ENCODE measurements around the gene SDHAF2.
"Not testable (repeated sequence)": the region's sequence is repeated elsewhere in the genome, so short reads cannot be mapped to it uniquely, and the experiment has no call there.

Gene SDHAF2

DNA sequence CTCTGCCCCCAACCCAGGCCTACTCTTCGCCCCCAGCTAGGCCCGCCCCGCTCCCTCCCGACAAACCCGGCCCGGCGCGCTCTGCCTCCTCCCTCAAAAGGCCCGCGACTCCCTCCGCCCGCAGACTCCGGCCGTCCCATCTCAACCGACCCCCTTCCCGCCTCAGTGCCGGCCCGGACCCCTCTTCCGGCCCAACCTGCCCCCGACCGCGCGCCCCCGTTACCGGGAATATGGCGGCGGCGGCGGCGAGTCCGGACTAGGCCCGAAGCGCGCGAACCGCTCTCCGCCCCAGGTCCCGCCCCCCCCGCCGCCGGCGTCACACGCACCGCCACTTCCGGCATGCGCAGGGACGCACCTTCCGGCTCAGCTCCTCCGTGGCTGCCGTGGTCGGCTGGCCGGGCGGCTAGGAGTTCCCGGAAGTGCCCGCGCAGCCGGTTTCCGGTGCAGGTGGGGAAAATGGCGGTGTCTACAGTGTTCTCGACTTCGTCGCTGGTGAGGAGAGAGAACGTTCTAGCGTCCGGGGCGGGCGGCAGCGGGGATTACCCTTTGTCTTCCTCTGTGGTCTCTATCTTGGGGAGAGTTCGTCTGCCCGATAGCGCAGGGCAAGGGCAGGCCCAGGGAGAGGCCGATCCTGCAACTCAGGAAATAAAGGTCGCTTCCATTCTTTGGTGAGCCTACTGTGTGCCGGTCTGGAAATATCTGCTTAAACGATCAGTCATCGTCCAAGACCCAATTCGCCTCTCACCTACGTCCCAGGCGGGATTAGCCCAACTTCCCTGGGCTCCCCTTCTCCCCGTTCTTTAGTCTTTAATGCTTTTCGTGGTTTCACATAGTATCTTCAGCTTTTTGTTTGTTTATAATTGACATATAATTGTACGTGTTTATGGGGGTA, at the start of gene SDHAF2, which contains the start of gene CPSF7:
TSS of gene SDHAF2 (plus strand) at position 434 of the 892 bp plus-strand sequence. CDS start at position 457, 23 bp downstream.
TSS of gene CPSF7 (minus strand) at position 285 of the 892 bp plus-strand sequence. CDS start 740 bp downstream, outside the sequence.
- peak; percentile 97 for DNase-seq

- no peak for DNase-seq
Measured at GRCh38 chr11:61380884-61381283, 49.0 kb upstream of the SDHAF2 start.

- DNase-seq, result not testable (repeated sequence)
Measured at GRCh38 chr11:61383859-61384258, 46.1 kb upstream of the SDHAF2 start.

DNA sequence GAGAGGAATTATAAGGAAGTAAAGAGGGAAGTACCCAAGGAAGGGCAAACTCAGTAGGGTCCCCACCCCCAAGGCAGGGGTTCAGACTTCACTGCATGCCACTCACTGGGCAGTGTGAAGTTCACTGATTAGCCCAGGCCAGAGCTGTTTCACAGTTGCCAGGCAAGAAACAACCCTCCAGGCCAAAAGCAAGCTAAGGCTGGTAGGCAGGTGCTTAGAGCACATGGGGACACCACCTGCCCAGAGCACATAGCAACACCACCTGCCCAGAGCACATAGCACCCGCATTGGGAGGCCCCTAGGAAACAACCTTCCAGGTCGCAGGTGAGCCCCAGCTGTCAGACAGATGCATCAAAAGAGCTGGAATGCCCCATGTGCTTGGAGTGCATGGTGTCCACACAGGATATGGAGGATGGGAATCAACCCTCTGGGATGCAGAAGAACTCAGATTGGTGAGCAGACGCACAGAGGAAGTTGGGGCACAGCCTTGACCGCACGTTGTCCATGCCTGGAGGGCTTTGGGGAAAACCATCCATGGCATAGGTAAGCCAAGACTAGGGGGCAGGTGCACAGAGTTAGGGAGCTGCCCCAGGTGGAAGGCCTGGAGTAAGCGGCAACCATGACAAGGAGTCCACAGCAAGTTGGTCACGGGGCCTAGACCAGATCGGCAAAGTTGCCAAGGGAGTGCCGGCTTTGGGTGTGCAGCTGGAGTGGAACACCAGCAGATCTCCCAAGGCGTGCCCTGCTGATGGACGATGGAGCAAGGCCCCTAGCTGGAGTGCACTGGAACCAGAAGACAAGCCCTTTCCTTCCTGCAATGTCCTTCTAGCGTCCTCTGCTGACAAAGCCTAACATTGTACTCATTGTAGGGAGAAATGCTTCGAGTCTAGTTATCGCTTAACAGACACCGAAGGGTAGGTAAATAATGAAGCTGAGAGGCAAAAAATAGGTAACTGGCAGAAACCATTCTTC, 45.4 kb upstream of the SDHAF2 start:
- DNase-seq, result no peak

DNA sequence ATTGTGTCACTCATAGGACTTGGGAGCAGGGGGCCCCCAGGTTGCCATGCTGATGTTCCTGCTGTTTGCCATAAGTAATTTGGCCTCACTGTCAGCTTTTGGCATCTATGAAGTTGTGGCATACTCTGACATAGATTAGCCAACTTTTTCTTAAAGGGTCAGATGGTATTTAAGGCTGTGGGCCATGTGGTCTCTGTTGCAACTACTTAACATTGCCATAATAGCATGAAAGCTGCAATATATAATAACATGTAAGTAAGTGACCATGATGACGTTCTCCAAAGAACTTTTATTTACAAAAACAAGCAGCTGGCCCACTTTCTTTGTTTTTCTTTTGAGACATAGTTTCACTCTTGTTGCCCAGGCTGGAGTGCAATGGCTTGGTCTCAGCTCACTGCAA, 39.8 kb upstream of the SDHAF2 start:
- no peak for DNase-seq

- DNase-seq, result no peak
Measured at GRCh38 chr11:61392981-61393595, 36.8 kb upstream of the SDHAF2 start.

DNA sequence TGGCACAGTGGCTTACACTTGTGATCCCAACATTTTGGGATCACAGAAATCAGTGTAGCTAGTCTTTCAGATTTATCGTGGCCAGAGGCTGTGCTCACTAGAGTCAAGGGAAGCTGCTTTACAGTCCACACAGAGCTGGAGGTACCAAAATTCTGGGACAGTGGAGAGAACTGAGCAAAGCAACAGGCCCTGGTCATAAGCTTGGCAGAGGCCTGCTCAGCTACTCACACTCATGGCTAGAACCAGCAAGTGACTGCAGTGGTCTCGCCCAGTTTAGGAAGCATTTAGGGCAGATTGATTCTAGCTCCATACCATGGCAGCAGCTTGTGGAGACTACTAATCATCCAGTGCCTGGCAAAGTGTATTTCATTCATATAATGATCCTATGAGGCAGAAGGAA, 28.8 kb upstream of the SDHAF2 start:
- DNase-seq, result no peak

GRCh38 chr11:61401573-61401972, 28.4 kb upstream of the SDHAF2 start:
- no peak for DNase-seq

DNA sequence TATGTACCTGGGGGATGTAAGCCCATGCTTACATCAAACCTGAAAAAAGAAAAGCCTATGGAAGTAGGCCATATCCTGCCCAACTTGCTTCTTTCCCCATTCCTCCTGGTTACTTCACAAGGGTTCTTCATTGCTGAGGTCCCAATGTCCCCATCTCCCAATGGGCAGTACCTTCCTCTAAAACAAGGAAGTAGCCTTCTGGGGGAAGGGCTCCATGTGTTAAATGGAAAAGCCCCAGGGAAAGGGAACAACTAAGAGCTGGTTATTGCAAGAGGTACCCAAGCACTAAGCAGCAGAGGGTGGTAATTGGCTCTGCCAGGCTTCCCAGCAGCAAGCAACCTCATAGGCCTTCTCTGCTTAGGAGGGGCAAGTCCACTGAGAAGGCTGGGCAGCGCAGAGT, 26.3 kb upstream of the SDHAF2 start:
- DNase-seq, result no peak

GRCh38 chr11:61404103-61404502, 25.8 kb upstream of the SDHAF2 start:
- DNase-seq, result no peak

DNA sequence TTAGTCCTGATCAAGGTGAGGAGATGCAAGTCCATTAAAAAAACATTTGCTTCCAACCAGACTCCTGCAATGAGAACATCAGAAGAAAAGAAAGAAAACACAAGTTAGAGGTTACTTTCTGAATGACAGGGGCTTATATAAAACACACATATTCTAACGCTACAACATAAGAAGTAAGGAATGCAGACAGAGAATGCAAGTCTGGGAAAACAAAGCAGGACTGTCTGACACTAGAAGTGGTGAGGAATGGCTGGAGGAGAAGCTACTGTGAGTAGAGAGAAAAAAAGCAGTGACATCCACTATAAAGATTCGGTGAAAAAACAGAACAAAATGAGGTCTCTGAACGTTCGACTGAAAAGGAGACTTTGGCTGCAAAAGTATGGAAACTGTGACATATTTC, 25.3 kb upstream of the SDHAF2 start:
- DNase-seq, result no peak

GRCh38 chr11:61406067-61406466, 23.9 kb upstream of the SDHAF2 start:
- no peak for DNase-seq

- DNase-seq, result no peak
Measured at GRCh38 chr11:61406991-61407728, 22.8 kb upstream of the SDHAF2 start.

DNA sequence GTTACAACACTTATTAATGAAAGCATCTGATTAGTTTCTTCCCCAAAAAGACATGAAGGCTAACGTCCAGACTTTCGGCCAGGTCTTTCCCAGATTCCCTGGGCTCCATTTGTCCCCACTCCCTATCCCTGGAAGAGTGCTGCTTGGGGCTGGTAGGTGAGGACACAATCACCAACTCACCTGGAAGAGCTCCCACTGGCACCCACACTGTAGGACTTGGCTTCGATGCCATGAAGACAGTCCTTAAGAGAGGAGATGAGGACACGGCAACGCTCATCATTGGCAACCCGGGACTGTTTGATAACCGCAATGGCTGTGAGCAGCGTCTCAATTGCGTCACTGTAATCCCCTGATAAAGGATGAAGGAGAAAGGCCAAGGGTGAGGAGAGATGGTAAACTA, 18.3 kb upstream of the SDHAF2 start:
- DNase-seq, result no peak

GRCh38 chr11:61413496-61413895, 16.4 kb upstream of the SDHAF2 start:
- no peak for DNase-seq

GRCh38 chr11:61414547-61414946, 15.4 kb upstream of the SDHAF2 start:
- DNase-seq, result no peak

GRCh38 chr11:61415381-61415780, 14.5 kb upstream of the SDHAF2 start:
- DNase-seq, result no peak

DNA sequence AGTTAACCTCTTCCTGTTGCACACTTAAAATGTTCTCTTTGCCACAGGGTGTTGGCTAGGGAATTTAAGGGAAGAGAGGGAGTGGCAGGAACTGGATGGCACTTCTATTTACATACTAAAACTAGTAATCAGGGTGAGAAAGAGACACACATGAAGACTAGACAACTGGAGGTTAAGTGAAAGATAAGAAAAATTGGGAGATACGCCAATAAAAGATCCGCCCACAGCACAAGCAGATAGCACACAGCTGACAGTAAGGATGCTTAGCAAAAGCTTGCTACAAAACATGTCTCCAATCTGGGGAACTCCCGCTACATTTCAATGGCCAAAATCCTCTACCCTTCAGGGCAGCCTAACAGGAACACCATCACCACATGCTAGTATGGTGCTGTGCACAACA, 13.0 kb upstream of the SDHAF2 start:
- DNase-seq, result no peak

DNA sequence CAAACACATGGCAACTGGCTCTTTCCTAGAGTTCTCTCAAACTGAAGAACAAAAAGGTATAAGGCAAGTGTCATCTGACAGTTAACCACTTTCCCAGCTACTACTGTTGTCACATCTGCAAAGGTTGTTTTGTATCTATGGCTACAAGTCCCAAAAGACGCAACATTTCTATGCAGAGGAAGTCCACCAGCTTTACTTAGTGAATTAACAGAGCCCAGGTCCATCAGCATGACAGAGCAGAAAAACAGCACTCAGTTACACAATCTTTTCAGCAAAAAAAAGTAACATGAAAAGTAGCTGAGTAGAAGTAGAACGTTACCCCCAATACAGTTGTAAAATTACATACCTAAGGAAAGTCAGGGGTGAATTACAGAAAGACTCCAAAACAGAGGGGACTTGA, 12.3 kb upstream of the SDHAF2 start:
- DNase-seq, result no peak

- DNase-seq, result no peak
Measured at GRCh38 chr11:61418136-61418535, 11.8 kb upstream of the SDHAF2 start.

DNA sequence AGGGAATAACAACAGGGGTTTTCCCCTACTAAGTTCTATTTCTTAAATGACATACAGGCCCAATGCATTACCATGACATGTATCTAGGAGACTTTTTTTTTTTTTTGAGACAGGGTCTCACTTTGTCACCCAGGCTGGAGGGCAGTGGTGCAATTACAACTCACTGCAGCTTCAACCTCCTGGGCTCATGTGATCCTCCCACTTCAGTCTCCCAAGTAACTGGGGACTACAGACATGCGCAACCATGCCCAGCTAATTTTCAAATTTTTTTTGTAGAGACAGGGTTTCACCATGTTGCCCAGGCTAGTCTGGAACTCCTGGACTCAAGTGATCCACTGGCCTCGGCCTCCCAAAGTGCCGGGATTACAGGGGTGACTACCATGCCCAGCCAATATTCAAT, 7.7 kb upstream of the SDHAF2 start:
- DNase-seq, result no peak
